Activated CD4-positive, alpha-beta T cell treated with anti-CD3 and anti-CD28 coated beads, Interleukin-2, amount 10 ng/mL, durations not matched to agents 24 days and 14 days (primary cell): ENCODE data around the gene IGF2BP2. TPM values are rescaled to one million over a fixed set of nuclear protein-coding genes. Genes with fewer than 3 reads are reported as not detected.
"Not testable (repeated sequence)": the region's sequence is repeated elsewhere in the genome, so short reads cannot be mapped to it uniquely, and the experiment has no call there.

Source experiments
- DNase-seq: peaks from one replicate; pipeline ENCODE4 v3.0.0; 2022
- H3K27ac Mint-ChIP-seq: one replicate; pipeline ENCODE4 v1.8.0; 2022; ENCODE audit warnings: mild to moderate bottlenecking, mixed read lengths
- H3K27me3 Mint-ChIP-seq: one replicate; pipeline ENCODE4 v1.8.0; 2022; ENCODE audit warnings: mixed read lengths
- H3K36me3 Mint-ChIP-seq: one replicate; pipeline ENCODE4 v1.8.0; 2022; ENCODE audit warnings: low read depth, mild to moderate bottlenecking, mixed read lengths
- H3K4me1 Mint-ChIP-seq: one replicate; pipeline ENCODE4 v1.8.0; 2021; ENCODE audit warnings: mixed read lengths
- H3K4me3 Mint-ChIP-seq: one replicate; pipeline ENCODE4 v1.8.0; 2022; ENCODE audit warnings: mild to moderate bottlenecking, moderate library complexity, mixed read lengths
- H3K9me3 Mint-ChIP-seq: one replicate; pipeline ENCODE4 v1.8.0; 2021; ENCODE audit warnings: mixed read lengths
- intact Hi-C: fragments of 100-400 bp; cut with micrococcal nuclease; formaldehyde crosslinking; loops from one replicate; pipeline ENCODE4 v1.15.1; 2023
- total RNA-seq: library from RNA; stranded (reverse); gene quantifications from 2 replicates; pipeline ENCODE4 v1.2.3, GENCODE V29; 2022

IGF2BP2 gene
- total RNA-seq, 1 donor from 2014 or later, result 0.89 TPM

GRCh38 chr3:185702262-185703225 lies 122.3 kb downstream of the IGF2BP2 start:
- no peak overlapping the region for H3K4me3 Mint-ChIP-seq
- H3K9me3 Mint-ChIP-seq, result no peaks in the 10 kb centered on the region
- H3K4me1 Mint-ChIP-seq, result no peaks in the 10 kb centered on the region
- intact Hi-C loops, result no loop called here
- DNase-seq, result no peak
- H3K27ac Mint-ChIP-seq, result no peak overlapping the region
- H3K27me3 Mint-ChIP-seq, result peaks cover 14% of the 10 kb centered on the region
- no peaks in the 10 kb centered on the region for H3K36me3 Mint-ChIP-seq

GRCh38 chr3:185701611-185702261 lies 123.1 kb downstream of the IGF2BP2 start:
- no peaks in the 10 kb centered on the region for H3K36me3 Mint-ChIP-seq
- H3K4me1 Mint-ChIP-seq, result no peaks in the 10 kb centered on the region
- H3K27ac Mint-ChIP-seq, result no peak overlapping the region
- H3K4me3 Mint-ChIP-seq, result no peak overlapping the region
- no peaks in the 10 kb centered on the region for H3K9me3 Mint-ChIP-seq
- intact Hi-C loops, result no loop called here
- H3K27me3 Mint-ChIP-seq, result peaks cover 14% of the 10 kb centered on the region
- no peak for DNase-seq

GRCh38 chr3:185699927-185700326 lies 124.9 kb downstream of the IGF2BP2 start:
- no peak overlapping the region for H3K4me3 Mint-ChIP-seq
- intact Hi-C loops, result no loop called here
- no peaks in the 10 kb centered on the region for H3K4me1 Mint-ChIP-seq
- H3K27me3 Mint-ChIP-seq, result peaks cover 20% of the 10 kb centered on the region
- no peaks in the 10 kb centered on the region for H3K9me3 Mint-ChIP-seq
- H3K36me3 Mint-ChIP-seq, result no peaks in the 10 kb centered on the region
- DNase-seq, result no peak
- H3K27ac Mint-ChIP-seq, result no peak overlapping the region

- H3K9me3 Mint-ChIP-seq, H3K4me1 Mint-ChIP-seq, H3K4me3 Mint-ChIP-seq, DNase-seq, H3K27ac Mint-ChIP-seq, H3K36me3 Mint-ChIP-seq, intact Hi-C loops: not testable (repeated sequence)
- H3K27me3 Mint-ChIP-seq, result peaks cover 18% of the 10 kb centered on the region
Observed at GRCh38 chr3:185697228-185697627, 127.6 kb downstream of the IGF2BP2 start.

- Mint-ChIP-seq H3K9me3 (no peaks in the 10 kb centered on the region), H3K4me1 (no peaks in the 10 kb centered on the region), H3K27ac (no peak overlapping the region), H3K27me3 (peaks cover 17% of the 10 kb centered on the region), H3K4me3 (no peak overlapping the region), H3K36me3 (no peaks in the 10 kb centered on the region)
- intact Hi-C loops, result no loop called here
- no peak for DNase-seq
Observed at GRCh38 chr3:185696039-185696438, 128.8 kb downstream of the IGF2BP2 start.

GRCh38 chr3:185693985-185694653 lies 130.7 kb downstream of the IGF2BP2 start:
- H3K4me1 Mint-ChIP-seq, result no peaks in the 10 kb centered on the region
- H3K4me3 Mint-ChIP-seq, result no peak overlapping the region
- no peaks in the 10 kb centered on the region for H3K9me3 Mint-ChIP-seq
- intact Hi-C loops, result no loop called here
- no peaks in the 10 kb centered on the region for H3K36me3 Mint-ChIP-seq
- H3K27me3 Mint-ChIP-seq, result peaks cover 11% of the 10 kb centered on the region
- H3K27ac Mint-ChIP-seq, result no peak overlapping the region
- DNase-seq, result no peak

GRCh38 chr3:185691622-185692021 lies 133.2 kb downstream of the IGF2BP2 start:
- Mint-ChIP-seq H3K9me3 (no peaks in the 10 kb centered on the region), H3K27me3 (peaks cover 11% of the 10 kb centered on the region), H3K27ac (no peak overlapping the region), H3K4me3 (no peak overlapping the region), H3K36me3 (no peaks in the 10 kb centered on the region), H3K4me1 (peaks cover 2% of the 10 kb centered on the region)
- intact Hi-C loops, result no loop called here
- no peak for DNase-seq

GRCh38 chr3:185687271-185687878 lies 137.5 kb downstream of the IGF2BP2 start:
- intact Hi-C loops, result no loop called here
- no peaks in the 10 kb centered on the region for H3K36me3 Mint-ChIP-seq
- no peak overlapping the region for H3K27ac Mint-ChIP-seq
- DNase-seq, result no peak
- H3K4me1 Mint-ChIP-seq, result peaks cover 2% of the 10 kb centered on the region
- H3K4me3 Mint-ChIP-seq, result no peak overlapping the region
- no peaks in the 10 kb centered on the region for H3K9me3 Mint-ChIP-seq
- peaks cover 8% of the 10 kb centered on the region for H3K27me3 Mint-ChIP-seq

GRCh38 chr3:185685231-185686035 lies 139.4 kb downstream of the IGF2BP2 start:
- Mint-ChIP-seq H3K9me3 (no peaks in the 10 kb centered on the region), H3K27me3 (peaks cover 4% of the 10 kb centered on the region), H3K4me3 (no peak overlapping the region), H3K4me1 (peaks cover 2% of the 10 kb centered on the region), H3K27ac (no peak overlapping the region), H3K36me3 (no peaks in the 10 kb centered on the region)
- DNase-seq, result no peak
- intact Hi-C loops, result no loop called here

- H3K27ac Mint-ChIP-seq, result no peak overlapping the region
- no peaks in the 10 kb centered on the region for H3K36me3 Mint-ChIP-seq
- no peak for DNase-seq
- intact Hi-C loops, result no loop called here
- H3K4me1 Mint-ChIP-seq, result no peaks in the 10 kb centered on the region
- no peaks in the 10 kb centered on the region for H3K9me3 Mint-ChIP-seq
- peaks cover 29% of the 10 kb centered on the region for H3K27me3 Mint-ChIP-seq
- H3K4me3 Mint-ChIP-seq, result no peak overlapping the region
Observed at GRCh38 chr3:185680231-185680630, 144.6 kb downstream of the IGF2BP2 start.

- Mint-ChIP-seq H3K27ac (no peak overlapping the region), H3K9me3 (no peaks in the 10 kb centered on the region), H3K36me3 (no peaks in the 10 kb centered on the region), H3K27me3 (peaks cover 37% of the 10 kb centered on the region), H3K4me1 (no peaks in the 10 kb centered on the region), H3K4me3 (no peak overlapping the region)
- intact Hi-C loops, result no loop called here
- DNase-seq, result no peak
Observed at GRCh38 chr3:185678027-185678426, 146.8 kb downstream of the IGF2BP2 start.

- Mint-ChIP-seq H3K9me3 (no peaks in the 10 kb centered on the region), H3K27me3 (peaks cover 38% of the 10 kb centered on the region), H3K36me3 (no peaks in the 10 kb centered on the region), H3K4me3 (no peak overlapping the region), H3K27ac (no peak overlapping the region), H3K4me1 (no peaks in the 10 kb centered on the region)
- peak; percentile 74 for DNase-seq
- intact Hi-C loops, result loop anchor here (1.0 kb wide), 1 partner anchor 91 kb away; no protein-coding TSS in a partner anchor
Observed at GRCh38 chr3:185677146-185677829, 147.6 kb downstream of the IGF2BP2 start.
